HK-2 (cell line): ENCODE data around the gene NCKAP5.
"Not testable (repeated sequence)": the region's sequence is repeated elsewhere in the genome, so short reads cannot be mapped to it uniquely, and the experiment has no call there.

Source experiments
- DNase-seq: peaks from one replicate; pipeline ENCODE4 v3.0.0-alpha.2; 2018; ENCODE audit not compliant: unreplicated experiment

The NCKAP5 gene

GRCh38 chr2:133497270-133497893 is 70.9 kb downstream of the NCKAP5 start:
- DNase-seq = no peak

DNA sequence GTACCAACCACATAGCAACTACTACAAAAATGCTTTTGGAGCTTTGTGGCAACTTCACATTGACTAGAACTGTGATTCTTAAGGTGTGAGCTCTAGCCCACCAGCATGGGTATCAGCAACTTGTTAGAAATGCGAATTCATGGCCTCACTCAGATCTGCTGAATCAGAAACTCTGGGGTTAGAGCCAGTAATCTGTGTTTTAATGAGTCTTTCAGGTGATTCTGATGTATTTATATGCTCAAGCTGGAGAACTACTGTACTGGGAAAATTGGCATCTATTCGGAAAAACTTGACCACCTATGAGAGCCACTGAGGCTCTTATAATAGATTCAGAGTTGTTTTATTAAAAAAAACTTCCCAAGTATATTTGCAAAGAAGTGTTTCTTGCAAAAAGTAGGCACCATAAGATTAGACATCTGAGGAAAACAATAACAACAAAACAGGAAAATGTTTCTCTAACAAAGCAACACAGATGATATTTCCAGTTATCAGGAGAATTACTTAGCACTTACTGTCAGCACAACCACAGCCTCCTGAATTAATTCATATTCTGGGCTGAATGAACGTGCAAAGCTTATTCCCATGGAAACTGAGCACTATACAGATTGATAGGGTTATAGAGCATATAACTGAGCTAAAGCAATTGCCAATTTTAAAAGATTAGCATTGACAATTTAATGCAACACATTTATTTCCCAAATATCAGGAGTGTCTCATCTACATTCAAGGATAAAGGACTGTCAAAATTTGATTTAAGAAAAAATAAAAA is 71.6 kb downstream of the NCKAP5 start:
- no peak for DNase-seq

DNA sequence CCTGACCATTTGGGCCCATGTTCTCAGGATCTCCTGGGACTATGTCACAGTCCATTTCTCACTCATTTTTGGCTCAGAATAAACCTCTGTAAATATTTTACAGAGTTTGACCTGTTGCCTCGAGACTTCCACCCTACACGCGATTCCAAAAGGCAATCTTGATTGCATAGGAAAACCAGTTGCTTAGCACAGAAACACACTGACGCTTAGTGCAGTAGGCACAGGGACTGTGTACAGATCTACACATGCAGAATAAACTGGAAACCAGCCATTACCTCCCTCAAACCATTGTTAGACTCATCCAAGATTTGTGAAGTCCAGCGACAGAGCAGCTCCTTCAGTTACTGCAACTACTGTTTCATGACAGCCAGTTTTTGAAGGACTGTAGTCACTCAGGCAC is 73.0 kb downstream of the NCKAP5 start:
- DNase-seq = no peak

- DNase-seq = no peak
Observed at GRCh38 chr2:133492719-133493380, 75.4 kb downstream of the NCKAP5 start.

DNA sequence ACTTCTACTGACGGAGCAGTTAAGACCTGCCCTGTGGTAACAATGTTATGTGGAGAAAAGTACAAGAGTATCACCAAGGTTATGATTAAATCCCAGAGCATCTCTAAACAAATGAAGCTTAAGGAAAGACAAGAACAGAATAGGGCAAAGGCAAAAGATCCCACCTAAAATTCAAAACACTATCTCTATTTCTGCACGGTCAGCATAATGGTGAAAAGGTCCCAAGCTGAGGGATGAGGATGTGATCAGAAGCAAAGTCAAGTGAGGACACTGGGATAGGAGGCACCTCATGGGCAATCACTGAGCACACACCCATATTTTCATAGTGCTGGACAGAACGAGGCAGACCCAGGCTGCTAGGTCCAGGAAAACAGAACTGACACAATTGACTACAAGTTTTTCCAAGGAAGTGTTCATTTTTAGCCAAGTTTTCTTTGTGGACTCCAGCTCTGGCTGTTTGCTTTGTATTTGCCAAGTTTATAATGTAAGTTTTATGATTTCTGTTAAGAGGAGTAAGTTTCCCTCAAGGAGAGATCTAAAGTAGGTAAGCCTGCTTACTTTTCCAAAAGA is 77.8 kb downstream of the NCKAP5 start:
- no peak for DNase-seq

- DNase-seq = no peak
Observed at GRCh38 chr2:133489641-133490410, 78.4 kb downstream of the NCKAP5 start.

GRCh38 chr2:133489146-133489545 is 79.1 kb downstream of the NCKAP5 start:
- DNase-seq = no peak

DNA sequence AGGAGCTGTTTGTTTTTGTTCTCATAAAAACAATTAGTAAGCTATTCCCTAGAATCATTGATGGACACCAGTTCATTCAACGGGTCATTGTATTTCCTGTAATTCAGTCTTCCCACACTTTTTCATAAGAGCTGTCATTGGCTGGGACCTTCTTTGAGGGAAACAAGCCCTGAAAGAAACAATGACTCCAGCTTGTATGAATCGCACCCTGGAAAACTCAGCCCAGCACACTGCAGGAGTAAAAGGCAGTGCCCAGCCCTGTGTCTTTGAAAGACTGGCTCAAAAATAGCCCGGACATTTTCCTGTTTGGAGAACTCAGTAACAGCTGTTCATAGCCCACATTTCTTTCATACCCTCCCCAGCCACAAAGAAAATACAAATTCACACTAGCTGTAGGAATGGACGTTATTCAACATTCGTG is 81.5 kb downstream of the NCKAP5 start:
- no peak for DNase-seq

GRCh38 chr2:133485868-133486267 is 82.4 kb downstream of the NCKAP5 start:
- DNase-seq = no peak

DNA sequence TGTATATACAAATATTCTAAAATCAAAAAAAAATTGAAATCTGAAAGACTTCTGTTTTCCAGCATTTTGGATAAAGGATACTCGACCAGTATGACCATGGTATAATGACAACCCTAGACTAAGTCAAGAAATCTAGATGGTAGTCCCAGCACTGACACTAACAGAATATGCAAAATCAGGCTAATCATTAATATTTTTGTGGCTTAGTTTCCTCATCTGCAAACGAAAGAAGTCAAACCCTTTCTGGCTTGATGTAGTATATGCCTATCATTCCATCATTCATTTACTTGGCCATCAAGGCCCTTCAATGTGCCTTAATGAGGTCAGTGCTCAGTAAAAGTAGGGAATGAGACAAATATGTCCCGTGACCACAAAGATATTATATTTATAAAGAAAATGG is 83.5 kb downstream of the NCKAP5 start:
- DNase-seq = no peak

DNA sequence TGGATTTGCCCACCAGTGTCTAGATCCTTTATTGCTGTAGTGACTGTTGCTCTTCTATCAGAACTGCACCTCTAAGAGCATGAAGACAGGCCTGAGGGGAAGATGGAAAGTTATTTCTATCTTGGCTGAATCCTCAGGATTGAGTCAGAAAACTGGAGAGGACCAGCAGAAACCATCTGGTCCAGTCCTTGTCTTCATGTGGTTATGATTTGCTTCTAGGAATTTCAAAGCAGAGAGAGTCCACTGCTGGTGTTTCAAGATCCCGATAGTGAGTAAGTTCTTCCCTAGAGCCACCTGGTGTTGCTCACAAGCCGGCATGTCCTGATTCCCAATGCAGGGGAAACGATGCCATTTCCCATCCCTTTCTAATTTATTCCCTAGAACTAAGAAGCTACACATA is 84.2 kb downstream of the NCKAP5 start:
- no peak for DNase-seq

DNA sequence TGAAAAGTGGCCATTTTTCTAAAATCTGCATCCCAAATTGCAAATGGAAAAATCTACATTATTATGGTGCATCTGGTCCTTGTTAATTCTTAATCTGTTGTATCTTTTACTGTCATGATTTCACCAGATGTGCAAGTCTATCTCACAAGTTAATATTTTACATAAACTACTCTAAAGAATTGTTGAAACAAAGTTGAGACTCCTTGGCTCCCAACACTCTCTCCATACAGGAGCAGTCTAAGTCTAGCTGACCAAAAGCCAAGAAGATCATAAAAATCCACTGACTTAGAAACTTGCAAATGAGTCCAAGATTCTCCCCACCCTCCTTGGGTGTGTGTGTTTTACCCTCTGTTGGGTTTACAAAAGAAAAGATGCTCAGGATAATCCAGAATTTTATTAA is 85.1 kb downstream of the NCKAP5 start:
- no peak for DNase-seq

DNA sequence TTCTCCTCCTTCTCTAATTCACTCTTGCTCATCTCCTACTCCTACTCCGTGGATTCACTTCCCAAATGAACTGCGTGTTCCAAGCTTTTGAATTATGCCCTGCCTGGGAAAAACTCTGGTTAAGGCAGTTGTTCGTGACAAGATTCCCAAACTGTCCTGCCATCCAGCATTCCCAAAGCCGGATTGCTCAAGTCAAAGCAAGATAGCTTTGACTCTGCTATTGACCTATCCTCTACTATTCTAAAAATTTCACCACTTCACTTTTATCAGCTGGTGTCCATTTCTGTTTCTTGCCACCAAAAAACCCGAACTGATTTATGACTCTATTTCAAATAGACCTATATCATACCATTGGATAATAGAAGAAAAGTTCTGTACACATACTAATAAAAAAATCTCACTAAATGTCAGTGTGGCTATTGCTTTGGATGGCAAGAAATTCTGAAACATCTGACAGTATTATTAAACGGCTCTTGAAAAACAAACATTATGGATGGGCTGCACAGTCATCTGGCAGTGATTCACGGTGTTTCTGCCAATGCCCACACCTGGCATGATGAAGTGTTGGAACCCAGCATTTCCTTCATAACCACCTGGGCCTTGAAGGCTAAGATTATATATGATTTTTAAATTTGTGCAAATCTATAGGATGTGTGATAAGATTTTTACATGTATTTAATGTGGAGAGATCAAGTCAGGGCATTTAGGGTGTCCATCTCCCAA is 87.4 kb downstream of the NCKAP5 start:
- DNase-seq = no peak

- DNase-seq = no peak
Observed at GRCh38 chr2:133477616-133477990, 90.7 kb downstream of the NCKAP5 start.

DNA sequence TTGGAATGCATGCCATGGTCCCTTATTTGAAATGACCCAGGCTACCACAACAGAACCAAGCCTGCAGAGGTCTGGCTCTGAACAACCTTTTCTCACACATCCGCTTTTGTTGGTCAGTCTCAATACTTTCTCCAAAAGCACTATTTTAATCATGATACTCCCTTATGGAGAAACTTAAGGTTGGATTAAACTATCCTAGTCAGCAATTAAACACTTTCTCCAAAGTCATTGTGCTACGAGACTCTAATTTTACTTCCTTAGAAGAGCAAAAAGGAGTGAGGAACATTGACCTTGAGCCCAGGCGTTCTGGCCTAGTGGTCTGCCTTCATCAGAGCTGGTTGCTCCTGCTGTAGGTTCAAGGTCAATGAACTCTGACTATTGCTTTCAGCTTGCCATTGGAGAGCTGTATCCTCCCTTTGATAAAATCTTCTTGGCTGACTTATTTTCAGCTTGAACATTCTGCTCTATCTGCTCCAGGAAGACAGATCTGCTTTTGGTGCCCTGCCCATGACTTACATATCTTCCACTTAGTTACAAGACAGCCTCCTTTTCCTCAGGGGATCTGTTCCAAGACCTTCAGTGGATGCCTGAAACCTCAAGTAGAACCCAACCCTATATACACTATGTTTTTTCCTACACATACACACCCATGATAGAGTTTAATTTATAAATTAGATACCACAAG is 91.2 kb downstream of the NCKAP5 start:
- DNase-seq = no peak

DNA sequence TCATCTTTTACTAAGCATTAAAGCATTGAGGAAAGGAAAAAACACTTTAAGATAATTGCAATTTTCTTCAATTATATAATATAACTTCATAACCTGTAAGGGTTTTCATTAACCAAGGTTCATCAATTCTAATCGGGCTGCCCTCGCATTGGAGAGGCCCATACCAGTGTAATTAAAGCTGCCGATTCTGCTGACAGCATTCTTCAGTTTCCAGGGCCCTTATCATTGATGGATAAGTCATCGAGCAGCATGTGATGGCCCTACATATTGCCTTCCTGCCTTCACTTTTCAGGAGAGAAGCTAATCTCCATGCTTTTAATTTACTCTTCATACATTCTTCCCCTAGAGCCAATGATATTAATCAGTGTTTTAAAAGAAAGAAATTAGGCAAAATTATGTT is 92.0 kb downstream of the NCKAP5 start:
- no peak for DNase-seq

DNA sequence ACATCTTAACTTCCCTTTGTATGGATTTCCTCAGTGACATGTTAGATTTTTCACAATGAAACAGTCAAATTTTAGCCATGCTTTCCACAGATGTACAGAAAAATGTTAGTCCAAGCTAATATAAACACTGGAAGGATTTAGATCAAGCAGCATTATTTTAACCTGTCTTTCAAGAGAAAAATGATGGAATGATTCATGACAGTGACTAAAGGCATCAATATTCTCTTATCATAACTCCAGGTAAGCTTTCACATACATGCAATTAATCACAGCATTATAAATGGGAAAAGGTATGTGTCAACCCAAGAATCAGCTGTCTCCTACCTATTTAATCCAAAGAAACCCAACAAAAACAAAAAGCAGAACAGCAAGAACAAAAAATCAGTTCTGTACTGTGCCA is 92.7 kb downstream of the NCKAP5 start:
- no peak for DNase-seq

- not testable (repeated sequence) for DNase-seq
Observed at GRCh38 chr2:133470446-133470845, 97.8 kb downstream of the NCKAP5 start.

- no peak for DNase-seq
Observed at GRCh38 chr2:133462811-133463210, 105.5 kb downstream of the NCKAP5 start.

DNA sequence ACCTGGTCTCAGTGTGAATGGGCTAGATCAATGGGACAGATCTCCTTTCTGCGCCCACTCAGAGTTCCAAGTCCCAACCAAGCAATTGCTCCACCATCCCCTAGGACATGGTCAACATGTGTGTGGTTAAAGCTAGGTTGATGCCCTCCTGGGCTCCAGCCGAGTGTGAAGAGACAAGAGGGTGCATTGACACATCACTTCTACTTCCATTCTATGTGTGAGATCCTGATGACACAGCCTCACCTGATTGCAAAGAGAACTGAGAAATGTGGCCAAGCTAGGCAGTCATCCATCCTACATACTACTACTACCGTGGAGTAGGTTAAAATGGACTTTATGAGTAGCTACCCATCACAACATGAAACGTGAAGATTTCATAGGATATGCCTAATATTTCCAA is 106.8 kb downstream of the NCKAP5 start:
- DNase-seq = peak; percentile 8

DNA sequence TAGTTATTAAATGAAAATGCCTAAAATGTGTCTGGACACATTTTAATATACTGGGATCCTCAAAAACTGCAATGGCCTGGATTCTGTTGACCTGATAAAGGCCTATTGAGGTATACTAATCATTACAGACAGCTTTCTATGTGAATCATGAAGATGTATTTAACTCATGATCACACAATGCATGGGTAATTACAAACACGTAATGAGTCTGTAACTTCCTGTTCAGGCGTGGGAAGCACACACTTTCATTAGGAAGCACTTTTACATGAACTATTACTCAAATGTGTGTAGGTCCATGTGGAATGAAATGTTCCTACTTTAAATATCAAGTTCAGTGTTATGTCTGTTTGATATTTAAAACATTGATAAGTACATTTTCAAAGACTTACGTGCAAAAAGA is 108.7 kb downstream of the NCKAP5 start:
- DNase-seq = no peak
